Measurements from ENCODE around the gene DMRT3.

GRCh38 chr9:971901-972500 is 4.5 kb upstream of the DMRT3 start:
- TF ChIP-seq CTCF (IDR thresholded peaks at IDR 0.05): no peak
- no peak for TF ChIP-seq POLR2AphosphoS5 (IDR thresholded peaks at IDR 0.05)
- TF ChIP-seq POLR2A (IDR thresholded peaks at IDR 0.05): no peak
- no peak for TF ChIP-seq EP300 (IDR thresholded peaks at IDR 0.05)

Data from gastroesophageal sphincter (tissue), 3 donors.